EH (cell line): ENCODE data around the gene ZNRF3.
"Not testable (repeated sequence)": the region's sequence is repeated elsewhere in the genome, so short reads cannot be mapped to it uniquely, and the experiment has no call there.

Source experiments
- DNase-seq: peaks from one replicate; pipeline ENCODE4 v3.0.0-alpha.2; 2015; ENCODE audit warnings: low read depth

ZNRF3 gene

GRCh38 chr22:28984482-28985158 lies 101.2 kb downstream of the ZNRF3 start:
- no peak for DNase-seq

- DNase-seq = no peak
These were observed 102.4 kb downstream of the ZNRF3 start for GRCh38 chr22:28985581-28986290.

GRCh38 chr22:28986366-28986765 lies 103.0 kb downstream of the ZNRF3 start:
- DNase-seq = peak; percentile 69

- DNase-seq = no peak
These were observed 105.1 kb downstream of the ZNRF3 start for GRCh38 chr22:28988457-28988856.

GRCh38 chr22:28989035-28989464 lies 105.7 kb downstream of the ZNRF3 start:
- no peak for DNase-seq

GRCh38 chr22:28989484-28989883 lies 106.1 kb downstream of the ZNRF3 start:
- no peak for DNase-seq

- DNase-seq = no peak
These were observed 106.5 kb downstream of the ZNRF3 start for GRCh38 chr22:28989912-28990311.

GRCh38 chr22:28992565-28993356 lies 109.4 kb downstream of the ZNRF3 start:
- no peak for DNase-seq

- DNase-seq = no peak
These were observed 111.2 kb downstream of the ZNRF3 start for GRCh38 chr22:28994522-28994921.

GRCh38 chr22:28995551-28995950 lies 112.2 kb downstream of the ZNRF3 start:
- no peak for DNase-seq

GRCh38 chr22:28997342-28997741 lies 114.0 kb downstream of the ZNRF3 start:
- DNase-seq = no peak

- DNase-seq = no peak
These were observed 115.3 kb downstream of the ZNRF3 start for GRCh38 chr22:28998681-28999080.

GRCh38 chr22:28999510-28999909 lies 116.1 kb downstream of the ZNRF3 start:
- DNase-seq = no peak

GRCh38 chr22:28999919-29000556 lies 116.7 kb downstream of the ZNRF3 start:
- no peak for DNase-seq

GRCh38 chr22:29000641-29001040 lies 117.3 kb downstream of the ZNRF3 start:
- DNase-seq = no peak

GRCh38 chr22:29002603-29003002 lies 119.2 kb downstream of the ZNRF3 start:
- no peak for DNase-seq

- no peak for DNase-seq
These were observed 120.2 kb downstream of the ZNRF3 start for GRCh38 chr22:29003552-29003951.

- DNase-seq = no peak
These were observed 120.7 kb downstream of the ZNRF3 start for GRCh38 chr22:29003975-29004646.

GRCh38 chr22:29004647-29005371 lies 121.4 kb downstream of the ZNRF3 start:
- no peak for DNase-seq

- not testable (repeated sequence) for DNase-seq
These were observed 122.4 kb downstream of the ZNRF3 start for GRCh38 chr22:29005754-29006153.

GRCh38 chr22:29006346-29006745 lies 123.0 kb downstream of the ZNRF3 start:
- no peak for DNase-seq
